Peyer's patch (tissue), 4 donors: ENCODE data around the gene SNORC.

Source experiments
- CTCF ChIP-seq, 6 experiments: fragments of 450-650 bp in 4 of 6; fragments of 200-600 bp in 2 of 6; sonication (generic) in 1 of 6; IDR thresholded peaks; one replicate each; pipeline ENCODE4 v1.5.1; 2017 to 2019; ENCODE audit warnings: antibody characterized with exemption in 6 of 6, mild to moderate bottlenecking in 3 of 6, moderate library complexity in 1 of 6
- POLR2A ChIP-seq, 2 donors: fragments of 450-650 bp; IDR thresholded peaks; one replicate each; pipeline ENCODE4 v1.5.1; 2017; ENCODE audit warnings: antibody characterized with exemption in 2 of 2, mild to moderate bottlenecking in 2 of 2, moderate library complexity in 2 of 2

- no peak for TF ChIP-seq CTCF (IDR thresholded peaks at IDR 0.05)
- TF ChIP-seq POLR2A (IDR thresholded peaks at IDR 0.05), result no peak
Observed at GRCh38 chr2:232877940-232878511, 8.0 kb downstream of the SNORC start.
